OCI-LY3 (cell line): ENCODE results near the gene RAX2.

Source experiments
- H2AFZ ChIP-seq: fragments of 200-600, 300-600 bp; shearing (Covaris generic); 2 replicates; pipeline ENCODE4 v1.6.0; 2014; ENCODE audit warnings: antibody characterized with exemption, low read depth, low read length
- H3K27ac ChIP-seq: fragments of 200-600, 300-600 bp; sonication (generic); 2 replicates; pipeline ENCODE4 v1.5.1; 2014; ENCODE audit warnings: mild to moderate bottlenecking, low read length, moderate library complexity, mixed read lengths
- H3K27me3 ChIP-seq: fragments of 200-600, 300-600 bp; sonication (generic); 2 replicates; pipeline ENCODE4 v1.6.1; 2014; ENCODE audit warnings: low read depth, low read length, mixed read lengths
- H3K36me3 ChIP-seq: fragments of 200-600, 300-600 bp; sonication (generic); replicated peaks from 2 replicates; pipeline ENCODE3; 2014; ENCODE audit warnings: low read depth, low read length, mixed read lengths
- H3K4me1 ChIP-seq: fragments of 300-600, 200-600 bp; sonication (generic); 2 replicates; pipeline ENCODE4 v1.6.1; 2014; ENCODE audit warnings: low read length, mixed read lengths
- H3K4me2 ChIP-seq: fragments of 200-600, 300-600 bp; sonication (generic); 2 replicates; pipeline ENCODE4 v1.6.1; 2014; ENCODE audit warnings: low read length, mixed read lengths
- H3K4me3 ChIP-seq: fragments of 300-600, 200-600 bp; sonication (generic); 2 replicates; pipeline ENCODE4 v1.5.1; 2014; ENCODE audit warnings: antibody characterized with exemption, mild to moderate bottlenecking, low read length, moderate library complexity
- H3K79me2 ChIP-seq: fragments of 300-600, 200-600 bp; shearing (Covaris generic); 2 replicates; pipeline ENCODE4 v1.6.1; 2014; ENCODE audit warnings: mild to moderate bottlenecking, low read length, mixed read lengths
- H3K9ac ChIP-seq: fragments of 300-600, 200-600 bp; shearing (Covaris generic); 2 replicates; pipeline ENCODE4 v1.6.0; 2014; ENCODE audit warnings: mild to moderate bottlenecking, low read length, moderate library complexity
- H3K9me3 ChIP-seq: fragments of 200-600, 300-600 bp; shearing (Covaris generic); 2 replicates; pipeline ENCODE4 v1.6.1; 2014; ENCODE audit warnings: low read length, mixed read lengths; ENCODE audit not compliant: insufficient read depth
- H4K20me1 ChIP-seq: fragments of 200-600, 300-600 bp; sonication (generic); 2 replicates; pipeline ENCODE4 v1.6.1; 2016; ENCODE audit warnings: low read length, mixed read lengths; ENCODE audit not compliant: insufficient read depth
- CTCF ChIP-seq: fragments of 200-600, 300-600 bp; sonication (generic); IDR thresholded peaks from 2 replicates; pipeline ENCODE4 v1.5.1; 2014; ENCODE audit warnings: antibody characterized with exemption, low read length, low read depth
- EZH2phosphoT487 ChIP-seq: fragments of 200-600 bp; shearing (Covaris generic); IDR thresholded peaks from 2 replicates; pipeline ENCODE4 v1.6.1; 2018; ENCODE audit warnings: antibody characterized with exemption, mixed run types, low read depth

Gene RAX2

GRCh38 chr19:3813473-3814392 is 41.7 kb upstream of the RAX2 start:
- peaks cover 21% of the 10 kb centered on the region for H3K4me1 ChIP-seq
- H3K79me2 ChIP-seq = no peaks in the 10 kb centered on the region
- H3K27me3 ChIP-seq = no peaks in the 10 kb centered on the region; the same call in 1 of the 2 replicates
- H3K4me2 ChIP-seq = no peak overlapping the region
- TF ChIP-seq EZH2phosphoT487 (no peak), CTCF (no peak)
- H2AFZ ChIP-seq = no peak overlapping the region
- no peak overlapping the region for H3K9ac ChIP-seq
- no peaks in the 10 kb centered on the region for H3K36me3 ChIP-seq
- H3K4me3 ChIP-seq = no peak overlapping the region
- H3K27ac ChIP-seq = no peak overlapping the region
- H4K20me1 ChIP-seq = no peaks in the 10 kb centered on the region
- H3K9me3 ChIP-seq = no peaks in the 10 kb centered on the region

GRCh38 chr19:3810708-3811355 is 38.8 kb upstream of the RAX2 start:
- no peaks in the 10 kb centered on the region for H4K20me1 ChIP-seq
- peak overlapping the region; percentile 40; the same call in 1 of the 2 replicates for H3K9ac ChIP-seq
- no peaks in the 10 kb centered on the region for H3K36me3 ChIP-seq
- peak overlapping the region; percentile 30; the same call in 1 of the 2 replicates for H2AFZ ChIP-seq
- H3K79me2 ChIP-seq = no peaks in the 10 kb centered on the region
- H3K4me3 ChIP-seq = peak overlapping the region; percentile 45
- no peaks in the 10 kb centered on the region; the same call in 1 of the 2 replicates for H3K27me3 ChIP-seq
- no peak for TF ChIP-seq CTCF
- TF ChIP-seq EZH2phosphoT487 = no peak
- peak overlapping the region; percentile 35; the same call in 1 of the 2 replicates for H3K27ac ChIP-seq
- H3K4me2 ChIP-seq = peak overlapping the region; percentile 75
- peaks cover 21% of the 10 kb centered on the region for H3K4me1 ChIP-seq
- no peaks in the 10 kb centered on the region; the same call in 1 of the 2 replicates for H3K9me3 ChIP-seq

- TF ChIP-seq EZH2phosphoT487 (no peak), CTCF (no peak)
- Histone ChIP-seq H3K4me2 (peak overlapping the region; percentile 75), H3K9ac (peak overlapping the region; percentile 40; the same call in 1 of the 2 replicates), H3K4me1 (peaks cover 21% of the 10 kb centered on the region), H4K20me1 (no peaks in the 10 kb centered on the region), H2AFZ (peak overlapping the region; percentile 30; the same call in 1 of the 2 replicates), H3K79me2 (no peaks in the 10 kb centered on the region), H3K27ac (peak overlapping the region; percentile 35; the same call in 1 of the 2 replicates), H3K27me3 (no peaks in the 10 kb centered on the region; the same call in 1 of the 2 replicates), H3K9me3 (no peaks in the 10 kb centered on the region; the same call in 1 of the 2 replicates), H3K4me3 (peak overlapping the region; percentile 45), H3K36me3 (no peaks in the 10 kb centered on the region)
These were observed 38.1 kb upstream of the RAX2 start for GRCh38 chr19:3809881-3810707.
